ENCODE results near the gene PGPEP1.
"Not testable (repeated sequence)": the region's sequence is repeated elsewhere in the genome, so short reads cannot be mapped to it uniquely, and the experiment has no call there.

The PGPEP1 gene

GRCh38 chr19:18332917-18333530, 7.4 kb upstream of the PGPEP1 start:
- no peak for DNase-seq

GRCh38 chr19:18333680-18334079, 6.7 kb upstream of the PGPEP1 start:
- DNase-seq = no peak

- no peak for DNase-seq
Measured at GRCh38 chr19:18336121-18336520, 4.3 kb upstream of the PGPEP1 start.

- DNase-seq = no peak
Measured at GRCh38 chr19:18338541-18338940, 1.9 kb upstream of the PGPEP1 start.

- no peak for DNase-seq
Measured at GRCh38 chr19:18339723-18340122, 675 bp upstream of the PGPEP1 start.

- no peak for DNase-seq
Measured at GRCh38 chr19:18340990-18341868, 831 bp downstream of the PGPEP1 start.

GRCh38 chr19:18342090-18342632, 1.8 kb downstream of the PGPEP1 start:
- DNase-seq = no peak

- DNase-seq = no peak
Measured at GRCh38 chr19:18344582-18344950, 4.2 kb downstream of the PGPEP1 start.

GRCh38 chr19:18345296-18345695, 4.9 kb downstream of the PGPEP1 start:
- DNase-seq = no peak

- DNase-seq = no peak
Measured at GRCh38 chr19:18346091-18346490, 5.7 kb downstream of the PGPEP1 start.

- no peak for DNase-seq
Measured at GRCh38 chr19:18348171-18348570, 7.8 kb downstream of the PGPEP1 start.

GRCh38 chr19:18348818-18349339, 8.5 kb downstream of the PGPEP1 start:
- DNase-seq = not testable (repeated sequence)

GRCh38 chr19:18349524-18350128, 9.2 kb downstream of the PGPEP1 start:
- DNase-seq = no peak

- DNase-seq = no peak
Measured at GRCh38 chr19:18350490-18350889, 10.1 kb downstream of the PGPEP1 start.

- DNase-seq = no peak
Measured at GRCh38 chr19:18351544-18351943, 11.1 kb downstream of the PGPEP1 start.

GRCh38 chr19:18353378-18354005, 13.1 kb downstream of the PGPEP1 start:
- DNase-seq = no peak

- DNase-seq = not testable (repeated sequence)
Measured at GRCh38 chr19:18354743-18355142, 14.3 kb downstream of the PGPEP1 start.

GRCh38 chr19:18357041-18357440, 16.6 kb downstream of the PGPEP1 start:
- no peak for DNase-seq

- no peak for DNase-seq
Measured at GRCh38 chr19:18361646-18362045, 21.2 kb downstream of the PGPEP1 start.

GRCh38 chr19:18362934-18363542, 22.6 kb downstream of the PGPEP1 start:
- no peak for DNase-seq

GRCh38 chr19:18363787-18364186, 23.4 kb downstream of the PGPEP1 start:
- no peak for DNase-seq

GRCh38 chr19:18364277-18364825, 24.0 kb downstream of the PGPEP1 start:
- DNase-seq = not testable (repeated sequence)

Measured in DMS79 (cell line).